NCI-H2196 treated with DMSO at 0.1 percent for 48 hours (cell line): ENCODE results near the gene CCNY.

Experiments used
- DNase-seq: peaks from one replicate; lab custom pipeline; 2025; ENCODE audit not compliant: unreplicated experiment; lab: John Stamatoyannopoulos, UW

CCNY gene

GRCh38 chr10:35607475-35608327, 271.4 kb downstream of the CCNY start:
- no peak for DNase-seq

- no peak for DNase-seq
Measured at GRCh38 chr10:35608328-35608672, 272.0 kb downstream of the CCNY start.

GRCh38 chr10:35611750-35612149, 275.4 kb downstream of the CCNY start:
- DNase-seq: no peak

GRCh38 chr10:35612385-35613106, 276.2 kb downstream of the CCNY start:
- no peak for DNase-seq

- DNase-seq: no peak
Measured at GRCh38 chr10:35613107-35613440, 276.8 kb downstream of the CCNY start.

- DNase-seq: no peak
Measured at GRCh38 chr10:35613597-35614226, 277.4 kb downstream of the CCNY start.

GRCh38 chr10:35614312-35614711, 278.0 kb downstream of the CCNY start:
- DNase-seq: no peak
